HG03060 (cell line): ENCODE measurements around the gene SEZ6L2.
A peak's percentile ranks its signal among the peaks of the same experiment; 100 is the strongest.
"Not testable (repeated sequence)": the region's sequence is repeated elsewhere in the genome, so short reads cannot be mapped to it uniquely, and the experiment has no call there.

Source experiments
- ATAC-seq: cut with Tn5 transposase; IDR thresholded peaks from one replicate; pipeline ENCODE4 v1.9.1; 2021; ENCODE audit warnings: low read depth, moderate number of reproducible peaks; ENCODE audit not compliant: unreplicated experiment

Gene SEZ6L2

DNA sequence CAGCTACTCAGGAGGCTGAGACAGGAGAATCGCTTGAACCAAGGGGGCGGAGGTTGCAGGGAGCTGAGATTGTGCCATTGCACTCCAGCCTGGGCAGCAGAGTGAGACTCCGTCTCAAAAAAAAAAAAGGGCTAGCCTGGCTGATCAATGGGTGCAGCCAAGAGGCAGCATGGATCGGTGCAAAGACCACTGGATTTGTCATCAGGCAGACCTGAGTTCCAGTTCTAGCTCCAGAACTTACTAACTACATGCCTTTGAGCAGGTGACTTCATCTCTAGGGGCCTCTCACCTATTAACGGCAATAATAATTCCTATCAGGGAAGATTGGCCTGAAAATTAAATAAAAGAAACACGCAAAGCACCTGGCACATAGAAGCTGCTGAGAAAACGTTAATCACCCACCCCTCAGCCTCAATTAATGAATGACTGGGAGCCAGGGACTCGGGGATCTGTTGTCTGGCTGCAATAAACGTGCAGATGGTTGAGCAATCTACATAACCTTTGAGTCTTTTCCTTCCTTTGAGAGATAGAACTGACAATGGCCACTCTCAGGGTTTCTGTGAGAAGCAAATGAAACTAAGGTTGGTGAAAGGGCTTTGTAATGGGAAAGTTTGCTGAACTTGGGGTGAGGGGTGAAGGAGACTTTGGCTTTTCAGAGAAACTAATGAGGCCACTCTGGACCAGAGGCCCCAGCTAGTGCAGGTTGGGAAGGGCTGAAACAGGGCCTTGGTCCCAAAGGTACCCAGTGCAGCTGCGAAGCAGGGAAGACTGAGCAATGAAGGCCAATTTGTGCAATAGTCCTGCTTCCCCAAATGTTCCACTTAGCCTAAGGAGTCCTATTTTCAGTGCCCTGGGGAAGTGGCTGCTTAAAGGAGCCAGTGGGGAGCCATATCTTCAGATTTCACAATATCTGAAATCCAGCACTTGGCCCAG is 7.6 kb downstream of the SEZ6L2 start:
- ATAC-seq: no peak

DNA sequence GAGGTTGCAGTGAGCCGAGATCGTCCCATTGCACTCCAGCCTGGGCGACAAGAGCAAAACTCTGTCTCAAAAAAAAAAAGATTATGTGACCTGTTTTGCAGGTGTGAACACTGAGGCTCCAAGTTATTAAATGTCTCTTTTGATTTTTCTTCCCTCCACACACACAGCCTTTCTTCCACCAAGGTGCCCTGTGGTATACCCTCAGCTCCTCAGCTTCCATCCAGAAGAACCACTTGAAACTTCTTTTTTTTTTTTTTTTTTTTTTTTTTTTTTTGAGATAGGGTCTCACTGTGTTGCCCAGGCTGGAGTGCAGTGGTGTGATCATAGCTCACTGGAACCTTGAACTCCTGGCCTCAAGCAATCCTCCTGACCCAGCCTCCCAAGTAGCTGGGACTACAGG is 10.0 kb downstream of the SEZ6L2 start:
- not testable (repeated sequence) for ATAC-seq

DNA sequence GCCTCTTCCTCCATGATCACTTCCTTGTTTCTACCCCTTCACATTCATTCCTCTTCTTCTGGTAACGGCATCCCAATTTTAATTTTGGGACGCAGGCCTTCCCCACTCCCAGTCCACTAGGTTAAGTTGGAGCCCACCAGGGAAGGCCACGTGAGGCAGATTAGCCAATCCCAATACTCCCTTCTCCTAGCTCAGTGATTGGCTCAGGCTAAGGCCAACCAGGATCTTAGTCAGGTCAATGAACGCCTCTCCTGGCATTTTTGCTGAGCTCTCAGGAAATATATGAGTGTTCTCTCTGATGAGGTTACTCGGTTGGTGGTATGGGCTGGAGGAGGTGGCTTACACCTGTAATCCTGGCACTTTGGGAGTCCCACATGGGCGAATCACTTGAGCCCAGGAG is 15.4 kb downstream of the SEZ6L2 start:
- no peak for ATAC-seq

DNA sequence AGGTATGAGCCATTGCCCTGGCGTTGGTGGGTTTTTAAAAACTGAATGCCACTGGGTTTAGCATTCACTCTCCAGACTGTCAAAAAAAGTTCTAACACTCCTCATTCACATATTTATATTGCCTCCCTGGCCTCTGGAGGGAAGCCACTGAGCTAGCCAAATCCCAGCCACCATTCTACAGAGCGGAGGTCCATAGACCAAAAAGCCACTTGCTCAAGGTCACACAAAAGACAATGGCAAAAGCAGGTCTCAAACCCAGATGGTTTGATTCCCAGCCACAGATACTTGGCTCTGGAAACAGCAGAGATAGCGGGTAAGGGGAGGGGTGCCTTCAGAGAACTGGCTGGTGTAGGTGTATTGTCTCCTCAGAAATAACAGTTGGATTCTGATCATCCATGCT is 18.3 kb downstream of the SEZ6L2 start:
- ATAC-seq: no peak

DNA sequence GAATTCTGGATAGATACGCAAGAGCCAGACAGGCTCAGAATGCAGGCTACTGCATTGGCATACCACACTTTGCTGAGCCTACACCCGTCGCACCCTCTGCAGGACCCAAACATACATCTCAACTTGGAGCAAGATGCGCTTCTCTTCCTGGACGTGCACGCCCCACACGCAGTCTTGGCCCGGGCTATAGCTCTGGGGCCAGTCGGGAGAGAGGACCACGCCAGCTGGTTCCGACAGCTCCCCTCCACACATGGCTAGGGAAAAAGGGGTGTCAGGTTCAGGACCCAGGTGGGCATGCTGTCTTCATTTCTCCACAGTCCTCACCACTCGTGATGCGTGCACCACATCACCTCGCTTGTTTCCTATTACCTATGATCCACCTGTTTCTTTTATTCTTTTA is 21.2 kb downstream of the SEZ6L2 start:
- ATAC-seq: no peak

DNA sequence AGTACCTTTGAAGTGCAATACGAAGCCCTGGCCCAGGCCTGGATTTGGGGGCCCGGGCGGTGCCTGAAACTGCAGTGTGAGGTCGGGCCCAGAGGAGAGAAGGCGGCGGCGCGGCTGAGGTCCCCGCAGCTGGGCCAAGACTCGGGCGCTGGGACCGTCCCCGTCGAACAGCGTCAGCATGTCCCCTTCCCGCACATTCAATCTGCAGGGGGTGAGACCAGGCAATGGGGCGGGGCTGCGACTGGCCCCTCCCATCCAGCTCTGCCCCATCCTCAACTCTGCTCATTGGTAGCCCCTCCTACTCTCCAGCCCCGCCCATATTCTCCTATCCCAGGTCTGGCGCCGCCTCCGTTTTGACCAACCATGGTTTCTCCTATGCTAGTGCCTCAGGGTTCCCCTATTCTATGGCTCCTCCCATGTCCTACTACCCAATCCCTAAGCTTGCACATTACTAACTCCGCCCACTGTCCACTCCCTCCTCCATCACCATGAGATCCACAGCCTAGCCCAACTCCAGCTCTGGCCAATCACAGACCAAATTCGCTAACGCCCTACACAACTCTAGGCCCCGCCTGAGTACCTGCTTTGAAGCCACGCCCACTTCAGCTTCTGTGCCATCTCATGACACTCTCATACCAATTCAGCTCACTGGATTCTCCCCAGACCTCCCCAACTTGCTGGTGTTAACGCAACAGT is 21.9 kb downstream of the SEZ6L2 start:
- ATAC-seq: no peak

DNA sequence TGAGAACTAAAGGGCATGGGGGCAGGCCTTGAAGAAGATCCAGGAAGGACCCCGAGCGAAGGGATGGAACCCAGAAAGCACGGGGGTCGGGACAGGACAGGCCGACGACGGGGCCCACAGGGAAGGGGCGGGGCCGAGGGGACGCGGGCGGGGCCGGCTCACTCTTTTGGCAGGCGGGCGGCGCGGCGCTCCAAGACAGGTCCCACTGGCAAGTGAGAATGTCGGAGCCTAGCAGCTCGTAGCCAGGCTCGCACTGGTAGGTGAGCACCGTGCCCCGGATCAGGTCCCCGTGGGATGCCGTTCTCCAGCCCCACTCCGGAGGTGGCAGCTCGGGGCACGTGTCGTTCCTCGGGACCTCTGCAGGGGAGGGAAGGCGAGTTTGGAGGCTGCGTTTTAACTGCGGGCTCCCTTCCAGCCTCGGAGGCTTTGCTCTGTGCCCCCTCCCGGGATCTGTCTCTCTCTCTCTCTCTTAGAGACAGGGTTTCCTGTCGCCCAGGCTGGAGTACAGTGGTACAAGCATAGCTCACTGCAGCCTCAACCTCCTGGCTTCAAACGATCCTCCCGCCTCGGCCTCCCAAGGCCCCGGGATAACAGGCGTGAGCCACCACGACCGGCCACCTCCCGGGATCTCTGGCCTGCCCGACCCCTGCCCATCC is 22.6 kb downstream of the SEZ6L2 start:
- no peak for ATAC-seq

DNA sequence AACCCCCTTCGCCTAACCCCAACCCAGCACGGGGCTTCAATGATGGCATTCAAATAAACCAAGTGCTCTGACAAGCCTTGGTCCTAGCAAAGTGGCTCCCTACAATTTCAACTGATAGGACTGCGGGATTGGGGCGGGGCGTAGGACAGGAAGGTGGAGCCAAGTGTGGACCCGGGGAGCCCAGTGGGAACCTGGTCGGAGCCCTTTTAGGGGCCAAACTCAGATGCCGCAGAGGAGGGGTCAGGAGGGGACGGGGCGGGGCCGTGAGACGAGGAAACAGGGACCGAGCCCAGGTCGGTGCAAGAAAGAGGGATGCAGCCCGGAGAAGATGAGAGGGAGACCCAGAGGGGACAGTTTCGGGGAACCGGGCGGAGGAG is 23.1 kb downstream of the SEZ6L2 start:
- no peak for ATAC-seq

DNA sequence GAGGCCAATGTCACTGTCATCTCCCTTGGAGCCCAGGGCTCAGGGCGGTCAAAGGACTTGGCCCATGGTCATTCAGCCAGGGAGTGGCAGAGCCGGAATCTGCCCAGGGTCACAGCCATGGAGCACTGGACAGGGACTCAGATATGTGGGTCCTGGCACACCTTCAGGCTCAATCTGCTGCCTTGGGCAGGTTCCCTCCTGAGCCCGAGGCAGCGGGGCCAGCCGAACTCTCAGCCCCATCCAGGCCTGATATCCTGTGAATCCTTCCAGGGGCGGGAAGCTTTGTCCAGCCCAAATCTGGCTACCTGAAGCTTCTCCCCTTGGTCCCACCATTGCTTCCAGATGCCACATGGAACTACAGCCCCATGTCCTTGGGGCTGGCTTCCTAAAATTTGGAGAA is 24.1 kb downstream of the SEZ6L2 start:
- ATAC-seq: no peak

DNA sequence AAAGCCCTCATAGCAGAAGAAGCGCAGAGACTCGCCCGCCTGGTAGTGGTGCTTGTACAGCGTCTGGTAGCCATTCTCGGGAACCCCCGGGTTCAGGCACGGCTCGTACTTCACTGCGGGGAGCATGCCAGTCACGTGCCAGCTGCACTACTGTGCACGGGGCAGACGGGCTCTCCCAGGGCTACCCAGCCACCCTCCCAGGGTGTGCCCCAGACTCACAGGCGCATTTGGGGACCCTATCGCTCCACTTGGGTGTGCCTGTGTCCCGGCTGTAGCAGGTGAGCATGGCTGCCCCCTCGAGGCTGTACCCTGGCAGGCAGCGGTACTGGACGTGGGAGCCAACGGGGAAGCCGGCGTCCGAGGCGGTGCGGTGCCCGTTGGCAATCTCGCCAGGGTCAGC is 26.0 kb downstream of the SEZ6L2 start:
- ATAC-seq: no peak

DNA sequence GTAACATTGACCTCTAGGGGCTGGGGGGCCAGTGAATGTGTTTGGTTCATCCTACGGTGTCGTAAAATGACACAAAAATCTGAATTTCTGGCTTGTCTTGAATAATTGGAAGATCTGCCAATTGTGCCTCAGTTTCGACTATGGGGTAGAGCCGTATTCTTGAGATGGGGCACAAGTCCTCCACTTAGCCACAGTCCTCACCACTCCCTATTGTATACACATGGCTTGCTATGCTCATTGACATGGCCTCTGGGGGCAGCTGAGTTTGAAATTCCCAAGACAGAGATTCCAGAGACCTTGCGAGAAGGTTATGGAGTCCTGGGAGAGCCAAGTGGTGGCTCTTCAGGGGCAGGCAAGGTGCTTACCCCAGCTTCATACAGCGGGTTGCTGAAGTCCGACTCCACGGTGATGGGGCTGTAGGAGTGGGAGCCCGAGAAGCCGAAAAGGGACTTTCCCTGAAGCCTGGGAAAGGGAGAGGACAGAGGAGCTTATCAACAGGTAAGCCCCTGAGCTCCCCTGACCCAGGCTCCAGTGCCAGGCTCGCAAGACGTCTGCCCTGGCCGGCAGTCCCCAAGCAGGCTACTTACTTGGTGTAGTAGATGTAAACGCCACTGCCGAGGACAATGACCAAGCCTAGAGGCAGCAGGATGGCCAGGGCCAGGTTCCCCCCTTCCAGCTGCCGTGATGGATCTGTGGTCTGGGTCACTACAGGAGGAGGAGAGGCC is 27.4 kb downstream of the SEZ6L2 start:
- no peak for ATAC-seq

DNA sequence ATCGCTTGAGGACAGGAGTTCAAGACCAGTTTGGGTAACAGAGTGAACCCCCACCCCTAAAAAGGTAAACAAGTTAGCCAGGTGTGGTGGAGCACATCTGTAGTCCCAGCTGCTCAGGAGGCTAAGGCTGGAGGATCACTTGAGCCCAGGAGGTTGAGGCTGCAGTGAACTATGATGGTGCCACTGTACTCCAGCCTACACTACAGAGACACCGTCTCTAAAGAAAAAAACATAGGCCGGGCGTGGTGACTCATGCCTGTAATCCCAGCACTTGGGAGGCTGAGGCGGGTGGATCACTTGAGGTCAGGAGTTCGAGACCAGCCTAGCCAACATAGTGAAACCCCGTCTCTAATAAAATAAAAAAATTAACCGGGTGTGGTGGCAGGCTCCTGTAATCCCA is 30.3 kb downstream of the SEZ6L2 start:
- not testable (repeated sequence) for ATAC-seq

DNA sequence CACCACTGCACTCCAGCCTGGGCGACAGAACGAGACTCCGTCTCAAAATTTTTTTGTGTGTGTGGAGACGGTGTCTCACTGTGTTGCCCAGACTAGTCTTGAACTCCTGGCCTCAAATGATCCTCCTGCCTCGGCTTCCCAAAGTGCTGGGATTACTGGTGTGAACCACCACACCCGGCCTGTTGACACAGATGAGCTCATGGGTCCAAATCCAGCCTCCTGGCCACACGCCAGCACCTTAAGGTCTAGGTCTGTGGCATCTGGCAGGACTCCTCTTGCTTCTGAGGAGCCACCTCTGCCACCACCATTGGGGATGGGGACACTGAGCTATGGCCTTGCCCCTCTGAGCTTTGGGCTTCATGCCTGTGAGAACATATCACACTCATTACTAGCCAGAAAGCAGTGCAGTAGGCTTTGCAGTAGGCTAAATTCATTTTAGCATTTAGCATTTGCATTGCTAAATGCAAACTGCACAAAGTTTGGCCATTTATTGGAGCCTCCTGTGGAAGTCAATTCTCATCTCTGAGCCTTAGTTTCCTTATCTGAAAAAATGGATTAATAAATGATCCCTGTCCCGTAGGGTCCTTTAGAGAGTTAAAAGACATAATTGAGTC is 30.8 kb downstream of the SEZ6L2 start:
- ATAC-seq: no peak

DNA sequence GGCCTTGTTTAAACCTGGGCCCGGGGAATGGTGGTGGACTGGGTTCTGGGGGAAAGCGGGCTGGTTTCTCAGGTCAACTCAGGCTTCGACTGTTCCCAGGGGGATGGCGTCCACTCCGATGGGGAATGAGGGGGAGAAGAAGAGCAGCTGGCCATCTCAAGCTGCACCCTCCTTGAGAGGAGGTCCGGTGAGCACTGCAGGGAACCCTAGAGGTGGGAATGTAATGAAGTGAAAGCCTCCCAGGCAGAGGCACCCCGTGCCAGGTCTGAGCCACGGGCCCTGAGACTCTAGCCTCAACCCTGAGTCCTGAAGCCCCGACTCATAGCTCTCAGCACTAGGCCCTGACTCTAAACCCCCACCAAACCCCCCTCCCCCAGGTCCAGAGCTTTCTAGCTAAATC is 35.1 kb downstream of the SEZ6L2 start:
- no peak for ATAC-seq

DNA sequence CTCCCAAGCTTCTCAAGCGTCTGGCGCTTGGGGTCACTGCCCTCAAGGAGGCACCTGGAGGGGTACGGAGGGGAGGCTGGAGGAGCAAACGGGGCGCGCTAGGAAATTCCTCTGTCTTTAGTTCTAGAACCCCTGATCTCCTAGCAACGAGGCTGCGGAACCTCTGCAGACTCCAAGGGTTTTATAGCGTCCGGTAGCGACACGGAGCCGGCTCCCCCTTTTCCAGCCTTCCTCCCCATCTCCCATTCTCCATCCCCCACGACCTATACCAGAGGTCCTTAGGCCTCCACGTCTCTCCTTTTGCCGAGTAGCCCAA is 35.7 kb downstream of the SEZ6L2 start:
- ATAC-seq: no peak

DNA sequence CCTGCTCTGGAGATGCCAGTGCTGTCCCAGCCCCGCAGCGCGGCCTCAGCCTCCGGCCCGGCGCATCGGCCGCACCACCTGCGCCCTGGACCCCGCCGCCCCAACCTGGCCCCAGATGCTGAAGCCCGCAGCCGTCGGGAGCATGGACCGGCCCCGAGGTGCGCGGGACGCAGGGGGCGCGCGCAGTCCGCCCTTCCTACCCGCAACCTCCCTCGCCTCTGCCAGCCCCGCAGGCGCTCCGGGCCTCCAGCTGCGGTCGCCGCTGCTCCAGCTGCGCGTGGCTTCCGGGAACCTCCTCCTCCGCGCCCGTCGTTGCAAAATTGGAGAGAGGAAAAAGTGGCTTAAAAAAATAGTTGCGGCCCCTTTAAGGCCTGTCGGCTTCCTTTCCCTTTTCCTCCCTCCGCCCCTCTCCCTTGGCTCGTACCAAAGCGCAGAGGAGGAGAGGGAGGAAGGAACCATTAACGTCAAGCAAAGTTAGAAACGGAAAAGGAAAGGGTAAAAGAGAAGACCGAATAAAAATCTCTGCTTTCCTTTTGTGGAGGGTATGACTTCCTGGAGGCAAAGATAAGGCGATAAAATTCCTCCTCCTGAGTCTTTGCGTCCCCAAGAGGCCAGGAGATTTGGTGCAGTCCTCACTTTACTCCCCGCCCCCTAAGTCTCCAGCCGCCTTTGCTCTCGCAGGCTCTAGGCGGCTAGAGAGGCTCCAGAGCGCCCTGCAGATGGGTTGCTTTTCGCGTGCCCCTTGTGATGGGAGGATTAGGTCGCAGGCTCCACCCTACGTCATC is 36.3 kb downstream of the SEZ6L2 start, which contains the start of gene CDIPT:
Gene CDIPT, minus strand, starts transcription at position 343 of the 785 bp plus-strand sequence. CDS start 369 bp downstream, outside the sequence.
- peak; percentile 74 for ATAC-seq

DNA sequence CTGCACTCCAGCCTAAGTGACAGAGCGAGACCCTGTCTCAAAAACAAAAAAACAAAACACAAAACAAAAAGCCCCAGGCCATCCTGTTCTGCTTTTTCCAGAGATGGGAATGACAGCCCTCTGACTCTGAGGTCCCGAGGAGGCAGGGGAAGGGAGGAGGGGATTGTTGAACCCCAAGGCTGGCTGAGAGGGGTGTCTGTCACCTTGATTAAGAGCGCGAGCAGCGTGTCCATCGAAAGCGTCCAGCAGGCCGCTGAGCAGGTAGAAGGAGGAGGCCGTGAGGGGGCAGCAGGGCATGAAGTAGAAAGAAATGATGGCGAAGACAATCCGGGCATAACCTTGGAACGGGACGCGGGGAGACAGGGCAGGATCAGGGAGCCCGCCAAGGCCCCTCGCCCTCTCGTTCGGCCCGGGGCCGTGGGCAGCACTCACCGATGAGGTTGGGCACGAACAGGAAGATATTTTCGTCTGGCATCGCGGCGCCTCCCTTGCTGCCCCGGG is 36.9 kb downstream of the SEZ6L2 start:
- peak; percentile 7 for ATAC-seq

DNA sequence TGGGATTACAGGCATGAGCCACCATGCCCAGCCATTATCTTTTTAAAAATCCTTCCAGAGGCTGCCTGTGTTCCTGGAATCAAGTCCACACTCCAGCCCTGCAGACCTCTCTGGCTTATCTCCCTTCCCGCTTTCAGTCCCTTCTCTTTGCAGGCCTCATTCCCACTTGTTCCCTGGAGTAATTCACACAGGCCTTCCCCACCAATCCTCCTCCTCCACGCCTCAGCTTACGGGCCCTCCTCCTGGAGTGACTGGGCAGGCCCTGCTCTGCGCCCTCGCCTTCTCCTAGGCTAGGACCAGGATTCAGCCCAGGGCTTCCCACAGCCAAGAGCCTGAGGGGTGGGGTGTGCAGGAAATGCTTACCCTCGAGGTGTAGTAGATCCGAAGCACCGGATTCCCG is 39.1 kb downstream of the SEZ6L2 start:
- ATAC-seq: no peak

DNA sequence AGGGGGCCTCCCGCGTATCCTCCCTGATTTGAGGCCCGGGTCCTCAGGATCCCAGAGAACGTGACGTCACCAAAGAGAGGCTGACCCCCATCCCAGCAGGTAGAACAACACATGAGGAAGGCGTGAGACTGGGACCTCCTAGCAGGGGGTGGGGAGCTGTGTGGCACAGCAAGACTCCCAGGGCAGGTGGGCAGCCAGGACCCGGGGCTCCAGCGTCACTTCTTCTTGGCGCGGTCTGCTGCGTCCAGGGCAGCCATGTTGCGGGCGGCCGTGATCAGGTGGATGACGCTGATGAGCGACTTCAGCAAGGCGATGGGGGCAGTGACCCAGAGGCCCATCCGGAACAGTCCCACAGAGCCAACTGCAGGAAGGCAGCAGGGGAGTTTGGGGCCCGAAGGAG is 40.4 kb downstream of the SEZ6L2 start:
- ATAC-seq: no peak
